Stimulated activated CD4-positive, alpha-beta T cell treated with anti-CD3 and anti-CD28 coated beads, Interleukin-1b, Interleukin-23, amount 100 ng/mL, for 24 hours (primary cell): Measurements from ENCODE around the gene ADAMTS14.

Experiments
- DNase-seq, 4 experiments: peaks; one replicate each; pipeline ENCODE4 v3.0.0-alpha.2; 2020; ENCODE audit warnings: low read depth in 4 of 4, low spot score in 1 of 4

ADAMTS14 gene

DNA sequence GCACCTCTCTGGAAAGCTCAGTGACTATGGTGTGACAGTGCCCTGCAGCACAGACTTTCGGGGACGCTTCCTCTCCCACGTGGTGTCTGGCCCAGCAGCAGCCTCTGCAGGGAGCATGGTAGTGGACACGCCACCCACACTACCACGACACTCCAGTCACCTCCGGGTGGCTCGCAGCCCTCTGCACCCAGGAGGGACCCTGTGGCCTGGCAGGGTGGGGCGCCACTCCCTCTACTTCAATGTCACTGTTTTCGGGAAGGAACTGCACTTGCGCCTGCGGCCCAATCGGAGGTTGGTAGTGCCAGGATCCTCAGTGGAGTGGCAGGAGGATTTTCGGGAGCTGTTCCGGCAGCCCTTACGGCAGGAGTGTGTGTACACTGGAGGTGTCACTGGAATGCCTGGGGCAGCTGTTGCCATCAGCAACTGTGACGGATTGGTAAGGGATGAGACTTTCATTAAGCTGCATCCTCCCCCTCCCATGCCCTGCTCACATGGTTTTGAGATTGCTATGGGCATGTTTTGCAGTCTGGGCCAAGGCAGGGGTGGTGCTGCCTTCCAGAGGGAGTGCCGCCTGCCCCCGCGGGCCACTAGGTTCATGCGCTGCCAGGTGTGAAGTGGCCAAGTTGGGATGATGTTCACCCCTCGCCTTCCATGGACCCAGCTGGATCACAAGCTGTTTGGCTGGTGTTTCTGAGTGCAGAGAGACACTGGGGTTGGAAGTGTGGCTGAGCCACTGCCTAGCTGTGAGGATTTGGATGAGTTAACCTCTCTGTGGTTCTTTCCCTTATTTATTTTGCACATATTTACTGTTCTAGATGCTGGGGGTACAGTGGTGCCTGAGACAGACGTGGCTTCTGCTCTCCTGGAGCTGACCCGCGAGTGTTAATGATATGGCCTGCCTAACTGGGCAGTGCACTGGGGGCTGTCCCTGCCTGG lies 2.5 kb downstream of the ADAMTS14 start:
- DNase-seq, result no peak

DNA sequence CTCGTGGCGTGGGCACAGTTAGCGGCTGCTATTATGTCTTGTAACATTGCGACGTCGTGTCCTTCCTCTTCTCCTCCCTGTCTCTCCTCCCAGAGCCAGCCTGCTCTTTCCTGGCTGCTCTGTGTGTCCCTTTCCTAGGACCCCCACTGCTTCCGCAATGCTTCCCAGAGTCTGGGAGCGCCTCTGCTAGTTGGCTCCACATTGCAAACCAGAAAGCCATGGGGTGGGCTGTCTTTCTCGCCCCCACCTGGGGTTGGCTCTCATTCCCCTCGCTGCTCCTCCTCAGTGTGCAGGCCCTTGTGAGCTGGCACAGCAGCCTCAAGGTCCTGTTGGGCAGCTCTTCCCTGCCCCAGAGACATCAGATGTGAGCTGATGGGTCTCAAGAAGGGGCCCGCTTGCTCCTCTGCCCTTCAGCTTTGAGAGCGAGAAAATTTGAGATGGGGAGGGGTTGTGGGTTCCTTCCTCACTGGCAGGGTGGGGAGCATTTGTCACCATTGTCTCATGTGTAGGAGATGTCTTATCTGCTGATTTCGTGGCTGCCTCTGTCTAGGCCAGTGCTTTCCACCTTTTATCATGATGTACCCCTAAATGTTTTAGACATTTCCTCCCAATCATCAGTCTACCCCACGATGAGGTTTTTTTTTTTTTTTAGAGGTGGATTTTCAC lies 3.3 kb downstream of the ADAMTS14 start:
- no peak for DNase-seq

DNA sequence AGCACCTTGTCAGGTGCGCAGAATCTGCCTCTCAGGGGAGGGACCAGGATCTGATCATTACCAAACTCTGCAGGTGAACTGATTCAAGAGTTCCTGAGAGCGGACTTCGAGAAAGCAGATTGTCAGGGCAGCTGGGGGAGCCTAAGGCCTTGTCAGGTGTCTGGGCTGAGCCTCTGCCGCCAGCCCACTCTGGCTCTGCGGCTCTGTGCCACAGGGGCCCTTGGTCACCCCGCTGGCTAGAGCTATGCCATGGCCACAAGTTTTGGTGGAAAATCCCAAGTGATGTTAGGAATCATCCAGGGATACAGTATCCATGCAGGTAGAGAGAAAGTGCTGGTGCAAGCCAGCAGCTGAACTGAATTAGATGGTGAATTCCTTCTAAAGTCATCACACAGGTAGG lies 4.2 kb downstream of the ADAMTS14 start:
- DNase-seq, result no peak

DNA sequence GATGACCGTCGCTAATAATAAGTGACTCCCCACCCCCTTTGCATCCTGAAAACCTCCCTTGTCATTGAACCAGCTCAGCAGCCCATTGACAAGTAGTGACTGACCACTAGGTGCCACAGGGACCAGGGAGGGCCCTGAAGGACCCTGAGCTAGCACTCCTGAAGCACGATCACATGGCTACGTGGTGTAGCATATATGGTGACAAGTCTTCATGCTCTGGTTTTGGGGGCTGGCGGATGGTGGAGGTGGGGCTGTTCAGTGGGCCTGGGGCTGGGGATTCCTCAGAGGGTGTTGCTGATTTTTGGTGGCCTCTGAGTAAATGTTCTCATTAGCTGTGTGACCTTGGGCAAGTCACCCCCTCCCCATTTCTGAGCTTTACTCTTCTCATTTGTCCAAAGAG lies 4.7 kb downstream of the ADAMTS14 start:
- DNase-seq, result no peak

DNA sequence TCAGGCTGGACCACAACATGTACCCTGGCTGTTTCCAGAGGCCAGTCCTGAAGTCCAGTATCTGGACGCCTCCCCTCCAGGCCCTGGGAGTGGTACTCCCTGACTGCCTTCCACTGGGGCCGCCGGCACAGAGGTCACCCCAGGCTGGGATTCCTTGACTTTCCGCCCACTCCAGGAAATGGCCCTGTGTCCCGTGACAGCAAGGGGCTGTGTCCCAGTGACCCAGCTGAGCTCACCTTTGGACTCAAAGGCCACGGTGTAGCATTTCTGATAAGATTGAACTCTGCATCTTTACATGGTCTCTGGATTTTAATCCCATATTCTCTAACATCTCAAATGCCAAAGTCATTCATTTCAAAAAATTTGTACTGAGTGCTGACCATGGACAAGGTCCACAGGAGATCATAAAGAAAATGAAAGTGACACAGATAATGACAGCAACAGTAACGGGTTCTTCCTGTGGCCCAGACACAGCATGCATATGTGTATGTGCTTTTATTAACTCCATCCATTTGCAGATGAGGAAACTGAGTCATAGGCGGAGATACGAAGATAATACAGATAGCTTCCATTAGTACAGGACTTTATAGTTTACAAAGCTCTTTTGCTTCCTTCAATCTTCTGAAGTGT lies 5.4 kb downstream of the ADAMTS14 start:
- DNase-seq, result no peak

DNA sequence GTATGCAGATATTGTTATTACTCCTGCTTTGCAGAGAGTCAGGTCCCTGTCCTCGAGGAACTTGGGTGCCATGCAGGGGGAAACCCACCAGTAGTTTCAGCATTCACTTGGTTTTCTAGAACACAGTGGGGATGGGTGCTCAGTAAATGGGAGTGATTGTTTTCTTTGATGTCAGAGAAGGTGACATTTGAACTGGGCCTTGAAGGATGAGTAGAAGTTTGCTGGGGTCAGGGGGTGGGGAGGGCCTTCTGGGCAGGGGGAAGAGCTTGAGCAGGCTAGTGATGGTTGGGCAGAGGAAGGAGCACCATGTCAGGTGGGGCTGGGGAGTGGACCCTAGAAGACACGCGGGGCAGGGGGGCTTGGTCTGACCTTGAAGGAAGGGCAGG lies 5.9 kb downstream of the ADAMTS14 start:
- no peak for DNase-seq

DNA sequence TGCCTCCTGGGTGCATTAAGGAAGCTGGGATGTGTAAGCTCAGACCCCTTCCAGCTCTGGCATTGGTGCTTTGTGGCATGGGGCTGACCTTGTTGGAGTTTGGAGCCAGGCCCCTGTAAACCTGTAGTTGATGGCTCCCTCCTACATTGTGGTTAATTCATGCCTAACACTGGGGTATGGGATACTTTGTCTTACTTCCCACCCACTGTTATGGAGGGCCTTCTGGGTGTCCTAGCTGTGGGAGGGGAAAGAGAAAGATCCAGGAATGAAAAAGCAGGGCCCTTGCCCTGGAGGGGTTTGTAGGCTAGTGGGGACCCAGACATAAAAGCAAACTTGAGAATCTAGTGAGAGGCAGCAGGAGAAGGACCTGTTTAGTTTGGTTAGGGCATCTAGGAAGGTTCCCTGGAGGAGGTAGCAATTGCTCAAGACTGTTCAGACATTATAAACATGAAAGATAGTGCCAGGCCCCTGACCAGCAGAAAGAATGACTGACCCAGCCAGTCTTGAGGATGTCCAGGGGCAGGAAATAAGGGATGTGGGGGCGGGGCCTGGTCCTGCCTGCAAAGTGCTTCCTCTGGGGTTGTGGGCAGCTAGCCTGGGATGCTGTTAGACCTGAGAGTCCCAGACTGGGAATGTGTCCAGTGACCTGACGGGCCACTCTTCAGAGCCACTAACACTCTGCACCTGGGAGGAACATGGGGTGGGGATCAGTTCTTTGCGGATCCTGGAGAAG lies 6.6 kb downstream of the ADAMTS14 start:
- DNase-seq, result no peak

DNA sequence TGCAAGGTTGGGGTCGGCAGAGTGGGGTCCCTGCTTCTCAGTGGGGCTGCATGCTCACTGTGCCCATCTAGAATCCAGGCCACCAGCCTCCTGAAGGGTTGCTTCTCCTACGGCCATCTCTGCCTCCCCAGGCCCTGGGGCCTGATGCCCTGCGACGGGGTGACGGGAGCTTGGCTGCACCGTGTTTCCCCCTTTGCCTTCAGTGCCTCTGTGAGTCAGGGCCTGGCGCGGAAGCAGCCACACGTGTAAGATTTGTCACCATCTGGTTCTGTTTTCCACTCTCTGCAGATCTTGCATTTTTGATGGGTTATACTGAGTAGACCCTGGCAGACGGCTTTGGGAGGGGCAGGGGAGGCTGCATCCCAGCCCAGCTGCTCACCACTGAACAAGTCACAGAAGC lies 7.2 kb downstream of the ADAMTS14 start:
- DNase-seq, result no peak

DNA sequence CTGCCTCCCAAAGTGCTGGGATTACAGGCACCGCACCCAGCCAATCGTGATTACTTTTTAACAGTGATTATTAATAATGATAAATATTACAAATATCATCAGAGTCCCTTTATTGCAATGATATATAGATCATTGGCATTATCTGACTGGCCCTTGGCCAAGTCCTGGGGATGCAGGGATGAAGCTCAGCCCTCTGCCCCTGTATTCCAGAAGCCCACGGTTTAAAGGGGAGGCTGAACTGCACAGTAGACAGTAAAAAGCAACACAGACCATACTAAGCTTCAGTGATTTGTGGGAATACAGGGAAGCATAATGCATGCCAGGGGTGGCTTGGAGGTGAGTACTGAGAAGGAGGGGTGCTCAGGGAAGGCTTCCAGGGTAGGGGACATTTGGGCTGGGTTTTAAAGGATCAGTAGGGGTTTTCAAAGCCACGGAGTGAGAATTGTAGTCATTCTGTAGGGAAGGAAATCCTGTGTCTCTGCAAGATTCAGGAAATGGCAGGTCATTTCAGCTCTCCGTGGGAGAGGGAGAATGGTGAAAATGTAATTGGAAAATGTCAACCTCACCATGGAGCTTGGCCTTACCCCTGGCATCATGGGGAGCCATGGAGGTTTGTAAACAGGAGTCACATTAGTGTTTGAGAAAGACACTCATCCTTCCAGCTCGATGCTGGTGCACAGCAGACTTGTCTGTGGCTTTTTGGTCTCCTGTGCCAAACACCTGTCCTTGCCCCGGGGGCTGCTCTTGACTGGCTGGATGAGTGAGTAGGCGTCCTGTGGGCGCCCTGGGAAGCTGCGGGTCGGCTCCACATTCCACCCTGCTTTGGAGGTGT lies 8.8 kb downstream of the ADAMTS14 start:
- DNase-seq, result no peak

DNA sequence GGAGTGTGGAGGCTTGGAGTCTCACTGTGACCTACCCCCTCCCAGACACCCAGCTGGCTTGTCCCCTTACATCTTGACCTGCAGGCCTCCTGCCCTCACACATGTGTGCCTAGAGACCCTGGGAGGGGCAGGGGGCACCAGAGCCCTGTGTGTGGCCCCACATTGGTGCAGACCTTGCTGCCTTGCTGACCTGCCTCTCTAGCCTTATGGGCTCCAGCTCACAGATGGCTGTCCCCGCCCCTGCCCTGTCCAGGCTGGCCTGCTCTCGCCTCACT lies 9.4 kb downstream of the ADAMTS14 start:
- DNase-seq, result no peak

DNA sequence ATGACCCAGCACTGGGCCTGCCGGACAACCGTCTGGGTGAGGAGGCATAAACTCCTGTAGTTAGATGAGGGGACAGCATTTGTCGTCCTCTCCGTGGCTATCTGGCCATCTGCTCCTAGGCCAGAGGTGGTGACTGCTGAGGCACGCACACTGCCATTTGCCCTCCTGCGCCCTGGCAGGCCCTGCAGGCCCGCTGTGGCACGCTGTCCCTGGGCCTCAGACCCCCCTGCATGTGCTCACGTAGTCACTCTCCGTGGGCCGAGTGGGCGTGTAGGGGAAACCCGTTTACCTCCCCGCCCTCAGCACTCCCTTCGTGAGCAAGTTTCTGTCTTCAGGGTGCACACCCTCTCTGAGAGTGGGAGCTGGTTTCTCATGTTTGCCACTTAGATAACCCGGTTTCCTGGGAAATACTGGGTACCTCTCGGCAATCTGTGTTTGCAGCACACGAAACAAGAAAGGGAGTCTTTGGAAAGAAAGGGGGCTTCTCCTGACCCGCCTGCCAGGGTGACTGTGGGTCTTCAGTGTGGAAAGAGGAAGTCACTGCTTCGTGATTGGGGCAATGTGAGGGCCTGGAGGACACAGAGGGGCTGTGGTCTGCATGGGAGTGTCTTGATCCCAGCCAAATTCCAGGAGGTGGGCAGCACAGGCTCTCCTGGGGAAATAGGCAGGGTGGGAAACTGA lies 10.8 kb downstream of the ADAMTS14 start:
- DNase-seq, result no peak

DNA sequence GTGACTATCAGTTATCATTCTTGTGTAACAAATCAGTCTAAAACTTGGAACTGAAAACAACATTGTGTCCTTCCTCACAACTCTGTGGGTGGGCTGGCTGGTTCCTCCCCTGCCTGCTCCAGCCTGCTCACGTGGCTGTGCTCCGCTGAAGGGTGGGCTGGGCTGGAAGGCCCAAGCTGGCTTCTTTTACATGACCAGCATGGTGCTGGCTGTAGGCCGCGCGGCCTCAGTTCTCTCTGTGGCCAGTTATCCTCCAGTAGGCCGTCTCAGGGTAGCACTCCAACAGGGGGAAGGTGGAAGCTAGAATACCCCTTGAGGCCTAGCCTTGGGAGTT lies 11.3 kb downstream of the ADAMTS14 start:
- no peak for DNase-seq

DNA sequence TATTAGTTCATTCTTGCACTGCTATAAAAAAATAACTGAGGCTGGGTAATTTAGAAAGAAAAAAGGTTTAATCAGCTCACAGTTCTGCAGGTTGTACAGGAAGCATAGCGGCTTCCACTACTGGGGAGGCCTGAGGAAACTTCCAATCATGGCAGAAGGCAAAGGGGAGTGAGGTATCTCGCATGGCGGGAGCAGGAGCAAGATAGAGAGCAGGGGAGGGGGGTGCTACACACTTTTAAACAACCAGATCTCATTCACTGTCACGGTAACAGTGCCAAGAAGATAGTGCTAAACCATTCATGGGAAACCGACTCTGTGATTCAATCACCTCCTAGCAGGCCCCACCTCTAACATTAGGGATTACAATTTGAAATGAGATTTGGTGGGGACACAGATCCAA lies 11.6 kb downstream of the ADAMTS14 start:
- DNase-seq, result no peak

DNA sequence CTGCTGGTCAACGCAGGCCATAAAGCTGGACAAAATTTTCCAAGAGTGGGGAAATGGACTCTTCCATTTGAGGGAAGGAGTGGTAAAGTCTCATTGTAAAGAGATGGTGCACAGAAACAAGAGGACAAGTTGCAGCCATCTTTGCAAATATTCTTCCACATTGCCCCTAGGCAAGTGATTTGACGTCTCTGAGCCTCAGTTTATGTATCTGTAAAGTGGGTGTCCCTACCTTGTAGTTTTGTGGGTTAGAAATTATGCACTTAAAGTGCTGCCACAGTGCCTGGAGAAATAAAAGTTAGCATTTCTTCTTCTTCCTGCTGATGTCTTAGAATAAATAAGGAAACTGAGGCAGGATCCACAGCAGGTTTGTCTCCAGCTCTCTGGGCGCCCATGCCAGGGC lies 12.1 kb downstream of the ADAMTS14 start:
- no peak for DNase-seq

DNA sequence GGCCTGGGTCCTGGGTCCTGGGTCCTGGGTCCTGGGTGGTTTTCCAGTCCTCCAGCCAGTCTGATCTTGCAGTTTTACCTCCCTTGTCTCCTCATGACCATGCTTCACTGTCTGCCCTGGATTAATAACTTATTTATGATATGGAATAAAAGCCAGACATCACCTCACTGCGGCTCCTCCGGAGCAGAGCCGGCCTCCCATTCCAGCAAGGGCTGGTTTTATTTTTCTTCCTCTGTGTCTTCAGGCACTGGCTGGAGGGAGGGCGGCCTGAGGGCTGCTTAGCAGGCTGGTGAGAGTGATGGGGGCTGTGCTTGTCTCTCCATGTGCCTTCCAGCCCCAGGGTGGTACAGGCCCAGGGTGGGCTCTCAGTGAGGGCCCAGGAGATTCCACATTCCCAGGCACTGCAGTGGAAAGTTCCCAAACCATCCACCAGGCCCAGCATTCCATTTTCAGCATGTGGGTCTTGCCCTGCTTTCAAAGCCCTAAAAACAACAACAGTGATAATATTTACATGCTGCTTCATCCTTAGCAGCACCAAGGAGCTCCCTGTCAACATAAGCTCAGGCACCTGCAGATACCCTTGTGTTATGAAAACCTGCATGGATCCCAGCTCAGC lies 12.6 kb downstream of the ADAMTS14 start:
- DNase-seq, result no peak

DNA sequence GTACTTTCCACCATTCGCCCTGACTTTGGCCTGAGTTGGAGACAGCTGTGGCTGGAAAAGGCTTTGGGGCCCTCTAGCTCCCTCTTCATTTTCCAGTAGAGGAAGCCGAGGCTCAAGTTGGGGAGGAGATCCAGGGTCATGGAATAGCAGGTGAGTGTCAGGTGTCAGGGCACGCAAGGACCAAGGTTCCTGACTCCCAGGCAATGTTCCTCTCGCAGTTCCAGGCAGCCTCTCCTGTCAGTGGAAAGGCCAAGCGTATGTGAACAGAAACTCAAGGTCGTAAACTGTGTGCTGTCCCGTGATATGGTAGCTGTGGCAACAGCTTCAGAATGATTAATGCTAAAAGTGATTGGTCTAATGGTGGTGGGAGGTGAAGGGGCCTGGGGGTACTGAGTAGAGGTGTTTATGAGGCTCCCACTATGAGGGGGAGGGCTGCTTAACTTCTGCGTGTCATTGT lies 13.2 kb downstream of the ADAMTS14 start:
- no peak for DNase-seq

DNA sequence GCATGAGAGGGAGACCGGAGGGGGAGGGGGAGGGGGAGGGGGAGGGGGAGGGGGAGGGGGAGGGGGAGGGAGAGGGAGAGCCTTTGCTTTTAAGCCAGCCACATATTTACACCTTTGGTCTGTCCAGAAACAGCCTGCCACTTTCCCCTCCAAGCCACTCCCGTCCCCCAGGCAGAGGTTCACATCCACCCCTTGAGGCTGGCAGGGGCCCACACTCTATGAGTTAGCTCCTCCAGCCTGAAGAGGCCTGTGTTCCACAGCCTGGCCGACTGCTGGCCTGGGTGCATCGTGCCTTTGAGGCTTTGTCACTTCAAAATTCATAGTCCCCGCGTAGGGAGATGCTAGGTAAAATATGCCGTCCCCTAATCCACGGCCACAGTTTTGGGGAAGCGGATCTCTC lies 16.5 kb downstream of the ADAMTS14 start:
- DNase-seq, result no peak

DNA sequence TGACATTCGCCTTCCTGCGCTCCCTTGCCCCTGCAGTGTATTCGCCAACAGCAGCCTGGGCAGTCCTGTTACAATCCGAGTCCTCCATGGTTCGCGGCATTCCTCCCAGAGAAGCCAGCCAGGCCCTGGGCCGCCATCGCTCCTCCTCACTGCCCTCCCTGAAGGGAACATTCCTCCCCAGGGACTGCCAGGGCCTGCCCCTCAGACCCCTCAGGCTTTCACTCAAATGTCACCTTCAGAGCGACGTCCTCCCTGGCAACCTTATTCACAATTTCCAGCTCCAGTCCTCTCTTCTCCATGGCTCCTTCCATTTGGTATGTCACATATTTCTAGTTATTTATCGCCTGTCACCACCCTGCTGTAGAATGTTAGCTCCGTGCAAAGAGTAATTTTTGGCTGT lies 17.4 kb downstream of the ADAMTS14 start:
- DNase-seq, result no peak

DNA sequence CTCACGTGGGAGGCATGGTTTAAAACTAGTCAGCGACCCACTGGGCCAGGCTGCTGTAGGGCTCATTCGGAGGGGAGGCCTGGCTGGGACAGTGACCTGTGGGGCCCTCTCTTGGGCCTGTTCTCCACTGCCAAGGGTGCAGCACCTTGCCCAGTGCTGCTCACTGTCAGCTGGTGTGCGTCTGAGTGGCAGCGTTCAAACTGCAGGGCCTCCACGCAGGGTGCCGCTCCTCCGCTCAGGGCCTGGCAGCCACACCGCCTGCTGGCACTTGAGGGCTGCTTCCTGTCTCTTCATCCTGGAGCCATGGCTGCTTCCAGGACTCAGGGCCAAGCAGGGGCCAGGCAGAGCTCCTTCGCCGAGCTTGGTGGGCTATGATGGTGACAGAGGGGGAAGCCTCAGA lies 18.3 kb downstream of the ADAMTS14 start:
- DNase-seq, result no peak

DNA sequence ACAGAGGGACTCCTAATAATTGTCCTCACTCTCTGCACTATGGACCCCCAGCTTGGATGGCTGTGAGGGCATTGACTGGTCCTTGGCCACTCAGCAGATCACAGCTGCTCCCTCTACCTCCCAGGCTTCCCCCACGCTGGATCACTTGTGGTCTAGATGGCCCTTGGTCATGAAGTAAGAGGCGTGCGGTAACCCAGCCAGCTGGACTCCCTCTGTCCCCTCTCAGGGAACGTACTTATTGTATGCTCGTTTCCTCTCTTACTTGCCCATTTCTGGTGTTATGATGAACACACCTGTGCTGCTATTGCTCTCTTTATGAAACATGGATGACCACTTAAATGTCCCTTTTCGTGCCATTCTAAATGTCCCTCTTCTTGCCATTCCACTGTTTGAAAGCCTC lies 19.3 kb downstream of the ADAMTS14 start:
- no peak for DNase-seq
